Endothelial cell of umbilical vein (primary cell): ENCODE data around the gene TSC22D1. TPM values are rescaled to one million over a fixed set of nuclear protein-coding genes. Genes with fewer than 3 reads are reported as not detected.

Experiments used
- BruUV-seq: library from RNA; stranded (reverse); fragments of 400-500 nt; replicated peaks from 2 replicates; lab custom pipeline; 2021; lab: Mats Ljungman, UMichigan
- CTCF ChIA-PET: fragments of 300-600, 350-600 bp; sonication (Branson Sonifier 250); formaldehyde crosslinking; loops from one replicate; lab custom pipeline; 2021; ENCODE audit warnings: antibody characterized with exemption, inconsistent platforms; lab: Charles Lee
- POLR2A ChIA-PET: fragments of 300-600, 350-600 bp; sonication (Branson Sonifier 250); formaldehyde crosslinking; loops from one replicate; lab custom pipeline; 2021; ENCODE audit warnings: antibody characterized with exemption, inconsistent platforms; lab: Charles Lee
- DNase-seq: peaks from one replicate; pipeline ENCODE4 v3.0.0-alpha.2; 2011; ENCODE audit warnings: low read depth, low spot score
- FAIRE-seq: peaks from 2 replicates; lab custom pipeline; 2011; peaks lifted over from hg19 to GRCh38; lab: Jason Lieb, UNC
- H2AFZ ChIP-seq: 2 replicates; pipeline ENCODE4 v1.6.0; 2012; ENCODE audit warnings: low read depth, low read length, control low read depth, inconsistent platforms
- H3K27ac ChIP-seq: 2 replicates; pipeline ENCODE4 v1.5.1; 2011; ENCODE audit warnings: low read depth, mild to moderate bottlenecking, control low read depth, low read length, moderate library complexity; ENCODE audit not compliant: insufficient read depth
- H3K27me3 ChIP-seq, 2 experiments: 2 replicates each; pipeline versions ENCODE4 v1.6.0 to v1.6.1; 2011; ENCODE audit warnings: low read length in 2 of 2, mixed read lengths in 1 of 2; ENCODE audit not compliant: control insufficient read depth in 2 of 2, insufficient read depth in 2 of 2
- H3K36me3 ChIP-seq, 2 experiments: 2 replicates in 1 of 2; 3 replicates in 1 of 2; pipeline ENCODE4 v1.5.1; 2011; ENCODE audit warnings: low read length in 2 of 2, mild to moderate bottlenecking in 1 of 2, moderate library complexity in 1 of 2; ENCODE audit not compliant: control insufficient read depth in 2 of 2, insufficient read depth in 2 of 2; ENCODE audit errors: extremely low read depth in 1 of 2
- H3K4me1 ChIP-seq: 3 replicates; pipeline ENCODE4 v1.5.1; 2011; ENCODE audit warnings: mild to moderate bottlenecking, low read length; ENCODE audit not compliant: control insufficient read depth, insufficient read depth; ENCODE audit errors: extremely low read depth
- H3K4me2 ChIP-seq: 2 replicates; pipeline ENCODE4 v1.6.1; 2011; ENCODE audit warnings: low read length, control low read depth, mixed read lengths; ENCODE audit not compliant: insufficient read depth
- H3K4me3 ChIP-seq, 3 experiments: fragments of 200-600 bp in 1 of 3; sonication (generic), shearing (Covaris generic) in 1 of 3; replicated peaks in 1 of 3; 2 replicates each; pipeline ENCODE4 v1.5.1; 2011 to 2016; ENCODE audit warnings: control low read depth in 3 of 3, low read length in 3 of 3, mild to moderate bottlenecking in 2 of 3, inconsistent platforms in 1 of 3, low read depth in 1 of 3, moderate library complexity in 1 of 3; ENCODE audit not compliant: insufficient read depth in 1 of 3
- H3K79me2 ChIP-seq: 2 replicates; pipeline ENCODE4 v1.6.0; 2012; ENCODE audit warnings: low read length, inconsistent platforms; ENCODE audit not compliant: control insufficient read depth, insufficient read depth
- H3K9ac ChIP-seq: replicated peaks from 2 replicates; pipeline ENCODE3; 2011; ENCODE audit warnings: low read length, control low read depth; ENCODE audit not compliant: insufficient read depth; ENCODE audit errors: extremely low read depth
- H3K9me1 ChIP-seq: replicated peaks from 3 replicates; pipeline ENCODE4 v1.6.0; 2011; ENCODE audit warnings: mild to moderate bottlenecking, low read length; ENCODE audit not compliant: control insufficient read depth, insufficient read depth; ENCODE audit errors: extremely low read depth
- H3K9me3 ChIP-seq: replicated peaks from 2 replicates; pipeline ENCODE4 v1.5.1; 2012; ENCODE audit warnings: low read length, inconsistent platforms; ENCODE audit not compliant: control insufficient read depth, insufficient read depth
- H4K20me1 ChIP-seq: replicated peaks from 2 replicates; pipeline ENCODE3; 2011; ENCODE audit warnings: mild to moderate bottlenecking, low read length; ENCODE audit not compliant: control insufficient read depth, insufficient read depth; ENCODE audit errors: extremely low read depth
- CTCF ChIP-seq, 2 donors: IDR thresholded peaks; 1 replicate in 1 of 2; 2 replicates in 1 of 2; pipeline ENCODE4 v1.5.1; 2011; ENCODE audit warnings: low read length in 2 of 2, mild to moderate bottlenecking in 2 of 2, moderate library complexity in 2 of 2, control low read depth in 1 of 2, inconsistent platforms in 1 of 2, low read depth in 1 of 2; ENCODE audit not compliant: insufficient read depth in 1 of 2; ENCODE audit errors: extremely low read depth in 1 of 2
- EZH2 ChIP-seq: IDR thresholded peaks from 2 replicates; pipeline ENCODE4 v1.6.1; 2012; ENCODE audit warnings: borderline replicate concordance, low read depth, mild to moderate bottlenecking, moderate library complexity, low read length, inconsistent platforms; ENCODE audit not compliant: severe bottlenecking
- FOS ChIP-seq: IDR thresholded peaks from 2 replicates; pipeline ENCODE4 v1.6.1; 2011; ENCODE audit warnings: mild to moderate bottlenecking, low read length, moderate library complexity, borderline replicate concordance; ENCODE audit not compliant: insufficient read depth
- GATA2 ChIP-seq: IDR thresholded peaks from 2 replicates; pipeline ENCODE4 v1.7.0; 2011; ENCODE audit warnings: low read depth, mild to moderate bottlenecking, moderate library complexity, mixed read lengths, low read length; ENCODE audit not compliant: insufficient read length, insufficient read depth
- JUN ChIP-seq: IDR thresholded peaks from 2 replicates; pipeline ENCODE4 v1.6.1; 2011; ENCODE audit warnings: borderline replicate concordance, low read depth; ENCODE audit not compliant: insufficient read length, insufficient read depth
- MAX ChIP-seq: IDR thresholded peaks from 2 replicates; pipeline ENCODE4 v1.6.1; 2011; ENCODE audit not compliant: insufficient read depth, insufficient read length
- MYC ChIP-seq: IDR thresholded peaks from one replicate; pipeline ENCODE4 v1.6.1; 2011; ENCODE audit warnings: mild to moderate bottlenecking, low read depth, low read length
- POLR2A ChIP-seq: IDR thresholded peaks from 2 replicates; pipeline ENCODE4 v1.6.1; 2012; ENCODE audit warnings: low read depth, mild to moderate bottlenecking, control low read depth, low read length
- POLR2AphosphoS5 ChIP-seq: IDR thresholded peaks from 2 replicates; pipeline ENCODE4 v1.6.1; 2012; ENCODE audit warnings: low read depth, mild to moderate bottlenecking, control low read depth, low read length, moderate library complexity; ENCODE audit not compliant: insufficient read depth
- dilution Hi-C: fragments of 300-500 bp; cut with MboI; formaldehyde crosslinking; loops from one replicate; pipeline ENCODE4 v1.15.0; 2019; ENCODE audit warnings: low sequenced_read_pairs; ENCODE audit not compliant: extremely low pct_ligation_motif_present
- intact Hi-C: fragments of 100-400 bp; cut with micrococcal nuclease; formaldehyde crosslinking; loops from one replicate; pipeline ENCODE4 v1.10.0; 2022
- polyA plus RNA-seq, 4 experiments: library from polyadenylated mRNA; depleted of rRNA in 3 of 4; stranded (reverse) in 3 of 4; unstranded in 1 of 4; fragments of >200 nt; gene quantifications; 2 replicates each; pipeline versions ENCODE4 v1.2.1 to v1.2.3, GENCODE V29; 2011 to 2012; ENCODE audit warnings: missing spikeins in 1 of 4
- total RNA-seq: library from RNA; stranded (reverse); gene quantifications from 2 replicates; pipeline ENCODE4 v1.2.3, GENCODE V29; 2021

The TSC22D1 gene
- total and polyA plus RNA-seq, 2 donors (not counting 3 experiments of a cell fraction or from before 2014, with no cell fraction given) = 47.7 to 51.8 TPM

GRCh38 chr13:44487989-44488388 is 88.1 kb downstream of the TSC22D1 start:
- ChIA-PET CTCF (interaction anchor here (1.1 to 2.2 kb wide), 3 partner anchors 12 to 486 kb away, joined by 4 to 7 read pairs (median 4); no protein-coding TSS in a partner anchor), POLR2A (no interaction called here)
- no TSS peak for BruUV-seq
- no peak overlapping the region for H3K27ac ChIP-seq
- no peaks in the 10 kb centered on the region for H3K9me1 ChIP-seq
- no peak for FAIRE-seq
- no peaks in the 10 kb centered on the region for H3K27me3 ChIP-seq
- no peak overlapping the region for H3K4me2 ChIP-seq
- no peak for TF ChIP-seq MYC
- no peak overlapping the region for H3K9ac ChIP-seq
- no peaks in the 10 kb centered on the region for H4K20me1 ChIP-seq
- H3K79me2 ChIP-seq = no peaks in the 10 kb centered on the region
- DNase-seq = no peak
- no peaks in the 10 kb centered on the region for H3K9me3 ChIP-seq
- dilution Hi-C loops (no loop called here), intact Hi-C loops (loop anchor here (10.0 kb wide), 1 partner anchor 827 kb away; no protein-coding TSS in a partner anchor)
- H3K4me1 ChIP-seq = peaks cover 10% of the 10 kb centered on the region
- H2AFZ ChIP-seq = no peak overlapping the region
- H3K36me3 ChIP-seq = no peaks in the 10 kb centered on the region
- no peak overlapping the region for H3K4me3 ChIP-seq

GRCh38 chr13:44484562-44485138 is 91.5 kb downstream of the TSC22D1 start:
- Histone ChIP-seq H3K9me1 (no peaks in the 10 kb centered on the region), H3K9me3 (no peaks in the 10 kb centered on the region), H3K4me2 (peak overlapping the region; percentile 62), H3K4me3 (no peak overlapping the region), H3K9ac (no peak overlapping the region), H4K20me1 (no peaks in the 10 kb centered on the region), H3K36me3 (no peaks in the 10 kb centered on the region), H3K79me2 (no peaks in the 10 kb centered on the region), H3K27me3 (no peaks in the 10 kb centered on the region), H2AFZ (no peak overlapping the region), H3K4me1 (peaks cover 10% of the 10 kb centered on the region), H3K27ac (no peak overlapping the region)
- BruUV-seq = no TSS peak
- no peak for TF ChIP-seq CTCF (IDR thresholded peaks at IDR 0.05; ENCODE audit: extremely low read depth in 1 of 2, insufficient read depth in 1 of 2, low read depth in 1 of 2, low read length in 2 of 2)
- TF ChIP-seq GATA2 = no peak
- TF ChIP-seq MYC = no peak
- TF ChIP-seq EZH2 = no peak
- TF ChIP-seq POLR2A = no peak
- TF ChIP-seq JUN = no peak
- TF ChIP-seq FOS = no peak
- TF ChIP-seq MAX = no peak
- TF ChIP-seq POLR2AphosphoS5 = no peak
- intact Hi-C loops = loop anchor here (5.0 to 10.0 kb wide), 3 partner anchors 228 to 830 kb away; no protein-coding TSS in a partner anchor
- FAIRE-seq (no peak), DNase-seq (peak; percentile 9)
- CTCF ChIA-PET = interaction anchor here (0.6 to 3.7 kb wide), 33 partner anchors 9 to 562 kb away, joined by 3 to 51 read pairs (median 5); partner anchors contain the start of gene TSC22D1
- POLR2A ChIA-PET = interaction anchor here (0.5 kb wide), 1 partner anchor 27 kb away, joined by 5 read pairs; no protein-coding TSS in a partner anchor
- dilution Hi-C loops = no loop called here
